ENCODE data around the gene GPC5.

- TF ChIP-seq ZNF274 (IDR thresholded peaks at IDR 0.05; ENCODE audit: low read depth, low read length) (no peak), YY1 (IDR thresholded peaks at IDR 0.05; ENCODE audit: insufficient read depth, insufficient read length) (no peak), SUZ12 (IDR thresholded peaks at IDR 0.05; ENCODE audit: extremely low read depth, insufficient read depth, insufficient read length) (no peak)
Measured at GRCh38 chr13:92900446-92900845, 1502.0 kb downstream of the GPC5 start.
